GM19351 (cell line): ENCODE data around the gene BRF1.
"Not testable (repeated sequence)": the region's sequence is repeated elsewhere in the genome, so short reads cannot be mapped to it uniquely, and the experiment has no call there.

Source experiments
- ATAC-seq: cut with Tn5 transposase; IDR thresholded peaks from one replicate; pipeline ENCODE4 v1.9.1; 2021; ENCODE audit warnings: mild to moderate bottlenecking, moderate library complexity; ENCODE audit not compliant: unreplicated experiment

The BRF1 gene

GRCh38 chr14:105294142-105294597, 6.6 kb downstream of the BRF1 start:
- ATAC-seq = peak; percentile 57

GRCh38 chr14:105292826-105293711, 7.7 kb downstream of the BRF1 start:
- ATAC-seq = no peak

- no peak for ATAC-seq
Observed at GRCh38 chr14:105290621-105291346, 10.0 kb downstream of the BRF1 start.

GRCh38 chr14:105288936-105289335, 11.9 kb downstream of the BRF1 start:
- not testable (repeated sequence) for ATAC-seq

- ATAC-seq = no peak
Observed at GRCh38 chr14:105287249-105288102, 13.3 kb downstream of the BRF1 start.

- ATAC-seq = no peak
Observed at GRCh38 chr14:105286759-105287144, 14.0 kb downstream of the BRF1 start.

GRCh38 chr14:105285174-105285573, 15.6 kb downstream of the BRF1 start:
- ATAC-seq = no peak

GRCh38 chr14:105283899-105284298, 16.9 kb downstream of the BRF1 start:
- ATAC-seq = no peak

- no peak for ATAC-seq
Observed at GRCh38 chr14:105283028-105283427, 17.8 kb downstream of the BRF1 start.

GRCh38 chr14:105282098-105282725, 18.6 kb downstream of the BRF1 start:
- no peak for ATAC-seq

GRCh38 chr14:105281371-105282097, 19.3 kb downstream of the BRF1 start:
- no peak for ATAC-seq

- ATAC-seq = no peak
Observed at GRCh38 chr14:105280525-105280924, 20.3 kb downstream of the BRF1 start.

- no peak for ATAC-seq
Observed at GRCh38 chr14:105279642-105280361, 21.0 kb downstream of the BRF1 start.

GRCh38 chr14:105277448-105277847, 23.4 kb downstream of the BRF1 start:
- ATAC-seq = not testable (repeated sequence)

GRCh38 chr14:105275267-105275946, 25.4 kb downstream of the BRF1 start:
- ATAC-seq = no peak

GRCh38 chr14:105274637-105275036, 26.2 kb downstream of the BRF1 start:
- ATAC-seq = no peak

GRCh38 chr14:105273062-105273461, 27.7 kb downstream of the BRF1 start:
- ATAC-seq = no peak

GRCh38 chr14:105272623-105273022, 28.2 kb downstream of the BRF1 start:
- ATAC-seq = no peak
